Lower lobe of right lung (tissue), 2 donors: Measurements from ENCODE around the gene NCBP3. TPM values are rescaled to one million over a fixed set of nuclear protein-coding genes. Genes with fewer than 3 reads are reported as not detected.
"Not testable (repeated sequence)": the region's sequence is repeated elsewhere in the genome, so short reads cannot be mapped to it uniquely, and the experiment has no call there.

Experiments
- ATAC-seq, 2 donors: fragments of 200-7000 bp; cut with Tn5 transposase; one replicate each; pipeline ENCODE4 v1.9.1; 2020 to 2022; ENCODE audit warnings: mild to moderate bottlenecking in 2 of 2, moderate library complexity in 2 of 2
- DNase-seq: peaks from one replicate; pipeline ENCODE4 v3.0.0-alpha.2; 2020
- H3K27ac ChIP-seq: fragments of 200-600 bp; one replicate; pipeline ENCODE4 v1.8.0; 2022
- H3K27me3 ChIP-seq: fragments of 200-600 bp; one replicate; pipeline ENCODE4 v1.8.0; 2022; ENCODE audit warnings: low read depth
- H3K36me3 ChIP-seq: fragments of 200-600 bp; one replicate; pipeline ENCODE4 v1.8.0; 2022; ENCODE audit warnings: mild to moderate bottlenecking
- H3K4me1 ChIP-seq: fragments of 200-600 bp; one replicate; pipeline ENCODE4 v1.8.0; 2022
- H3K4me3 ChIP-seq: fragments of 200-600 bp; one replicate; pipeline ENCODE4 v1.8.0; 2022; ENCODE audit warnings: mild to moderate bottlenecking
- H3K9me3 ChIP-seq: fragments of 200-600 bp; one replicate; pipeline ENCODE4 v1.8.0; 2022
- intact Hi-C: fragments of 100-400 bp; cut with DNase I; formaldehyde crosslinking; loops from one replicate; pipeline ENCODE4 v1.11.0; 2022
- total RNA-seq: library from RNA; stranded (reverse); fragmentation: NEBNext Ultra II Directional; extraction: Animal tissue kit (Norgen Biotek cat#: 25700); gene quantifications from one replicate; pipeline ENCODE4 v1.2.1, GENCODE V29; 2021
- TF ChIP-seq, protein P1 (sequence below): fragments of 200-600 bp; IDR thresholded peaks from one replicate; pipeline ENCODE4 v1.8.0; 2022; ENCODE audit warnings: antibody characterized with exemption, mild to moderate bottlenecking
- donor health status: DM: no; HTN: yes; CAD: no; lungs with severe emphysema.

NCBP3 gene
- total RNA-seq, 1 donor from 2014 or later = 40.3 TPM

DNA sequence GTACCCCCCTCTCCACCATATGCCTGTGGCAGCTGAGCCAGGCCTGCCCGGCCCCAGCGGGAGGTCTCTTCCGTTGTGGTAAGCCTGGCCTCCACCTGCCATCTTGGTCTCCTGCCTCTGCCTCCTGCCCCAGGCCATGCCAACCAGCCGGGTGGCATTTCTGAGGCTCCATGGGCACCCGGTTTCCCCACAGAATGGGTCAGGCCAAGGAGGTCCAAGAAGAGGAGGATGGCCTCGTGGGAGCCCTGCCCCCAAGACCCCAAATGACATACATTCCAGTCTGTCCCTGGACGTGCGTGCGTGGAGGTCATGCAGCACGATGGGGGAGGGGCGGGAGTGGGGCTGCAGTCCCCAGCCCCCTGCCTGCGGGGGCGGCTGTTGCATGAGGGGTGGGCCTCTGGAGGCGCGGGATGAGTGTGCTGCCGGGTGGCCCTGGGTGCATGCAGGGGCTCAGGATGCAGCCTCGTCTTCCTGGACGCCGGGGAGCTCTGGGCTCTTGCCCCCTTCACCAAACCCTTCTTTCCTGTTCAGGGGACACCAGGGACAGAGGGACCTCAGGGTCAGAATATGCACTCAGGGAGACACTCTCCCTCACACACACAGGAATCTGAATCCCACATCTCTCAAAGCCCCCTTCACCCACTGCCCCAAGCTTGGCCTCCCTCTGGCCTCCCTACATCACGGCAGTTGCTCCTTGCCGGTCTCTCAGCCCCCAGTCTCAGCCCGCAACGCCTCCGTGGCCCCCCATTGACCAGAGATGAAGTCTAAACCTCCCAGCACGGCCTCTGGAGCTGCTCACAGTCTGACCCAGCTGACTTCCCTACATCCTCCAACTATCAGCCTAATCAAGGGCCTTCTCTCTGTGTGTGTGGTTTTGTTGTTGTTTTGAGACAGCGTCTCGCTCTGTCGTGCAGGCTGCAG lies 16.0 kb upstream of the NCBP3 start:
- intact Hi-C loops = no loop called here
- TF ChIP-seq, protein P1, sequence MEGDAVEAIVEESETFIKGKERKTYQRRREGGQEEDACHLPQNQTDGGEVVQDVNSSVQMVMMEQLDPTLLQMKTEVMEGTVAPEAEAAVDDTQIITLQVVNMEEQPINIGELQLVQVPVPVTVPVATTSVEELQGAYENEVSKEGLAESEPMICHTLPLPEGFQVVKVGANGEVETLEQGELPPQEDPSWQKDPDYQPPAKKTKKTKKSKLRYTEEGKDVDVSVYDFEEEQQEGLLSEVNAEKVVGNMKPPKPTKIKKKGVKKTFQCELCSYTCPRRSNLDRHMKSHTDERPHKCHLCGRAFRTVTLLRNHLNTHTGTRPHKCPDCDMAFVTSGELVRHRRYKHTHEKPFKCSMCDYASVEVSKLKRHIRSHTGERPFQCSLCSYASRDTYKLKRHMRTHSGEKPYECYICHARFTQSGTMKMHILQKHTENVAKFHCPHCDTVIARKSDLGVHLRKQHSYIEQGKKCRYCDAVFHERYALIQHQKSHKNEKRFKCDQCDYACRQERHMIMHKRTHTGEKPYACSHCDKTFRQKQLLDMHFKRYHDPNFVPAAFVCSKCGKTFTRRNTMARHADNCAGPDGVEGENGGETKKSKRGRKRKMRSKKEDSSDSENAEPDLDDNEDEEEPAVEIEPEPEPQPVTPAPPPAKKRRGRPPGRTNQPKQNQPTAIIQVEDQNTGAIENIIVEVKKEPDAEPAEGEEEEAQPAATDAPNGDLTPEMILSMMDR = no peak
- no peak overlapping the region for H3K4me3 ChIP-seq
- H3K36me3 ChIP-seq = peaks cover 21% of the 10 kb centered on the region
- ATAC-seq = no peak
- no peak overlapping the region for H3K27ac ChIP-seq
- no peaks in the 10 kb centered on the region for H3K4me1 ChIP-seq
- peak; percentile 37 for DNase-seq
- no peaks in the 10 kb centered on the region for H3K27me3 ChIP-seq
- no peaks in the 10 kb centered on the region for H3K9me3 ChIP-seq

DNA sequence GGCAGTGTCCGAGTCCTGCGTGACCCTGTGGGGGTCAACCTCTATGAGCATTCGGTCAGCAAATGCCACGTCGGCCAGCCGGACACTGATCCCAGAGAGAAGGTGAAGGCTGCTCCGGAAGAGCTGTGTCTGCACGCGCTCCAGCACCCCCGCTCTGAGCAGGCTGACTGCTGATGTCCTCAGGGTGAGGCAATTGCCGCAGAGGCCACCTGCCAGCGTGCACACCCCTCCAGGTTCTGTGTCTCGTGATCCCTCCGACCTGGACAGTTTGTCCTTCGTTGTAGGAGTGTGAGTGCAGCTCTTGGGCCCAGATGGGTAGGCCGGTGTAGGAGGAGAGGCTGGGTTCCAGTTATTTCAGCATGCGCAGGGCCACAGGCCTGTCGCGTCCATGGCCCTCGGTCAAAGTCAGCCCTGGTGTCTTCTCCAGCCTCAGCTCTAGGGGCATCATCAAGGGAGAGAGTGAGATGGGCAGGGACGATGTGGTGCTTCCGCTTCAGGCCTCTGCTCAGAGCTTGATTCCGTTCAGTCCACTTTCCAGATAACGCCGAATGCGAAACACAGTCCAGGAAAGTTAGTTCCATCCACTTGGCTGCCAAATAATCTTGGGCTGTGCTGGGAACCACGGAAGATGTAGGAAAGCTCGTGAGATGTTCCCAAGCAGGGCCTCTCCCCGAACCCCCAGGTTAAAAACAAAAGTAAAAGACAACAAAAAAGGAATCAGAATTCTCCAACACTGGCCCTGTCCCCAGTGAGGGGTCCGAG lies 15.1 kb upstream of the NCBP3 start:
- H3K4me1 ChIP-seq = no peaks in the 10 kb centered on the region
- peaks cover 21% of the 10 kb centered on the region for H3K36me3 ChIP-seq
- H3K4me3 ChIP-seq = no peak overlapping the region
- TF ChIP-seq, protein P1 = no peak
- DNase-seq = no peak
- no peak for ATAC-seq
- no peaks in the 10 kb centered on the region for H3K27me3 ChIP-seq
- H3K9me3 ChIP-seq = no peaks in the 10 kb centered on the region
- intact Hi-C loops = no loop called here
- H3K27ac ChIP-seq = no peak overlapping the region

DNA sequence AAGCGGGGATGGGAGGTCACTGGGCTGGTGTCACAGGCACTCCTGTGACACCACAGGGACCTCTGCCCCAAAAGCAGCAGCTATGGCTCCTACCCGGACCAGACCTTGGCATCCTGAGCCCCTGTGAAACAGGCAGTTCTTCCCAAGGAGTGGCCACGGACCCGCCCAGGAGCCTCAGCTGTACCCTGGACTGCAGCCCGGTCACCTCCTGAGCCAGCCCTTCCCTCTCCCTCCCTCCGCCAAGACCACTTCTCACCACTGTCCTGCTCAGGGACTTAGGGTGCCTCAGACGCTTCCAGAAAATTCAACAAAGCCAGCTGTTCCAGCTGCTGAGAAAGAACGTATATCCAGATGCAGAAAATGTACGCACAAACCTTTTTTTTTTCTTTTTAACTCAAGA lies 13.9 kb upstream of the NCBP3 start:
- Histone ChIP-seq H3K27me3 (no peaks in the 10 kb centered on the region), H3K9me3 (no peaks in the 10 kb centered on the region), H3K27ac (no peak overlapping the region), H3K36me3 (peaks cover 21% of the 10 kb centered on the region), H3K4me1 (no peaks in the 10 kb centered on the region), H3K4me3 (no peak overlapping the region)
- DNase-seq (no peak), ATAC-seq (no peak)
- intact Hi-C loops = no loop called here
- TF ChIP-seq, protein P1 = no peak

DNA sequence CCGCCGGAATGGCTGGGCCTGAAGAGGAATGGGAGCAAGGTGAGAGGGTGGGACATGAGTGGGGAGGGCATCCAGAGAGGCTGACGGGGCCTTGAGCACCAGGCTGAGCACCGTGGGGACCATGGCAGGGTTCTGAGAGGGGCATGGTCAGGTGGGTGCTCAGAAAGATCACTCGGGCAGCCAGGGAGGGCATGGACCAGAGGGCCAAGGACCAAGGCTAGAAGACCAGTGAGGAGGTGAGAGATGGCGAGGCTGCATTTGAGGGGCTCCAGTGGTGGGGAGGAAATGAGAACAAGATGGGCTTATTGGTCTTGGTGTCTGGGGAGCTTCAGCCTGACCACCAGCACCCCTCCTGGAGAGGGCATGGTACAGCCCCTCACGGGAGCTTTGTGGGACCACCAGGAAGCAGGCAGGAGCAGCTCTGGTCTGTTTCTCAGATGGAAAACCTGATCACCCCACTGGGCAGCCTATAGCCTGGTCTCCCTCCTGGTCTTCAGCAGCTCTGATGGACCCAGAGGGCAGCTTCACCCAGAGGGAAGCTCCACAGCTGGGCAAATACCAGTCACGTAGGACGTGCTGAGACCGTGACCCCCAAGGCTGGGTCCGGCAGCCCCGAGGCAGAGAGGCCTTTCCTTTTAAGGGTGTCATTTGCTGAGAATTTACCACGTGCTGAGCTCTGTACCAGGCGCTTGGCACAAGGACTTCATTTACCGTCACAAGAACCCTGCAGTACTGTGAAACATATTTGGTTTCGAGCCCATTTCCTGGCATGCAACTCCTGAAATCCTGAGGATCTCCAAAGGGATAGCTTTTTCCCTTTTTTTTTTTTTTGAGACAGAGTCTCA lies 11.4 kb upstream of the NCBP3 start:
- intact Hi-C loops = no loop called here
- no peak for DNase-seq
- no peaks in the 10 kb centered on the region for H3K4me1 ChIP-seq
- peaks cover 21% of the 10 kb centered on the region for H3K36me3 ChIP-seq
- TF ChIP-seq, protein P1 = no peak
- H3K4me3 ChIP-seq = no peak overlapping the region
- no peaks in the 10 kb centered on the region for H3K9me3 ChIP-seq
- no peak overlapping the region for H3K27ac ChIP-seq
- no peaks in the 10 kb centered on the region for H3K27me3 ChIP-seq
- ATAC-seq = no peak

DNA sequence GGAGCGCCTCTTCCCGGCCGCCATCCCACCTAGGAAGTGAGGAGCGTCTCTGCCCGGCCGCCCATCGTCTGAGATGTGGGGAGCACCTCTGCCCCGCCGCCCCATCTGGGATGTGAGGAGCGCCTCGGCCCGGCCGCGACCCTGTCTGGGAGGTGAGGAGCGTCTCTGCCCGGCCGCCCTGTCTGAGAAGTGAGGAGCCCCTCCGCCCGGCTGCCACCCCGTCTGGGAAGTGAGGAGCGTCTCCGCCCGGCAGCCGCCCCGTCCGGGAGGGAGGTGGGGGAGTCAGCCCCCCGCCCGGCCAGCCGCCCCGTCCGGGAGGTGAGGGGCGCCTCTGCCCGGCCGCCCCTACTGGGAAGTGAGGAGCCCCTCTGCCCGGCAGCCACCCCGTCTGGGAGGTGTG lies 8.2 kb upstream of the NCBP3 start:
- intact Hi-C loops = not testable (repeated sequence)

More for the DNA sequence above, 8.2 kb upstream of the NCBP3 start:
- H3K4me3 ChIP-seq, H3K9me3 ChIP-seq, H3K36me3 ChIP-seq, ATAC-seq, H3K27ac ChIP-seq, DNase-seq, H3K4me1 ChIP-seq, H3K27me3 ChIP-seq: not testable (repeated sequence)
